ENCODE data around the gene SLC8B1. TPM values are rescaled to one million over a fixed set of nuclear protein-coding genes. Genes with fewer than 3 reads are reported as not detected.

The SLC8B1 gene
- total and polyA plus RNA-seq, 2 donors (not counting 3 experiments of a cell fraction or from before 2014, with no cell fraction given), result 29.9 to 45.4 TPM

- H4K20me1 ChIP-seq (replicated peaks; ENCODE audit: control insufficient read depth, extremely low read depth, insufficient read depth, low read length), result no peaks in the 10 kb centered on the region
- no peaks in the 10 kb centered on the region for H3K79me2 ChIP-seq (ENCODE audit: control insufficient read depth, insufficient read depth, low read length)
- no peak overlapping the region for H3K4me3 ChIP-seq (replicated peaks in 1 of 3; ENCODE audit: insufficient read depth in 1 of 3, low read depth in 1 of 3, low read length in 3 of 3)
- H3K4me1 ChIP-seq (ENCODE audit: control insufficient read depth, extremely low read depth, insufficient read depth, low read length), result no peaks in the 10 kb centered on the region
- CTCF ChIA-PET, result interaction anchor here (1.3 to 2.6 kb wide), 2 partner anchors 76 to 77 kb away, joined by 3 to 7 read pairs; no protein-coding TSS in a partner anchor
- no peak overlapping the region for H2AFZ ChIP-seq (ENCODE audit: low read depth, low read length)
- H3K27ac ChIP-seq (ENCODE audit: insufficient read depth, low read depth, low read length), result no peak overlapping the region
- FAIRE-seq (no peak), DNase-seq (ENCODE audit: low read depth, low spot score) (no peak)
- intact Hi-C loops (cut with micrococcal nuclease), result no loop called here
- H3K9me1 ChIP-seq (replicated peaks; ENCODE audit: control insufficient read depth, extremely low read depth, insufficient read depth, low read length), result no peaks in the 10 kb centered on the region
- H3K36me3 ChIP-seq (ENCODE audit: control insufficient read depth in 2 of 2, extremely low read depth in 1 of 2, insufficient read depth in 2 of 2, low read length in 2 of 2), result no peaks in the 10 kb centered on the region
- no peak overlapping the region for H3K4me2 ChIP-seq (ENCODE audit: insufficient read depth, low read length)
- no peaks in the 10 kb centered on the region for H3K27me3 ChIP-seq (ENCODE audit: control insufficient read depth in 2 of 2, insufficient read depth in 2 of 2, low read length in 2 of 2)
- POLR2A ChIA-PET, result no interaction called here
- no peak for TF ChIP-seq FOS (IDR thresholded peaks at IDR 0.05; ENCODE audit: borderline replicate concordance, insufficient read depth, low read length)
- no peak for TF ChIP-seq MAX (IDR thresholded peaks at IDR 0.05; ENCODE audit: insufficient read depth, insufficient read length)
- H3K9ac ChIP-seq (replicated peaks; ENCODE audit: extremely low read depth, insufficient read depth, low read length), result no peak overlapping the region
- H3K9me3 ChIP-seq (replicated peaks; ENCODE audit: control insufficient read depth, insufficient read depth, low read length), result no peaks in the 10 kb centered on the region
- BruUV-seq (replicated peaks), result no TSS peak
- dilution Hi-C loops (cut with MboI; ENCODE audit: extremely low pct_ligation_motif_present, low sequenced_read_pairs), result no loop called here
Measured at GRCh38 chr12:113348849-113349536, 14.1 kb upstream of the SLC8B1 start.

DNA sequence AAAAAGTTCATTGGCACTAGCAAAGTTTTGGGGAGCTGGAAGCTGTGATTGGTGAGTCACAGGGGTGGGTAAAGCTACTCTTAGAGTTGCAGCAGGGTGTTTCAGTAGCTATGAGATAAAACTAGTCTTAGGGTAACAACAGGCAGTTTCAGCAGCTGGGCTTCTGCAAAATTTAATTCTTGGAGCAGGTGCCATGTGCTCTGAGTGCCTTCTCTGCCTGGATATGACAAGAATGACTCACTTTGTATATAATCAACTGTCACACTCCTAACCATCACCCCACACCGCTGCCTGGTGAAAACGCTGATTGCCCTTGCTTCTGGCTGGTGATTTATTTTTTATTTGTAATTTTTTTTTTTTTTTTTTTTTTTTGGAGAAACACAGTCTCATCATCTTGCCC, 13.0 kb upstream of the SLC8B1 start:
- Histone ChIP-seq H3K4me1 (ENCODE audit: control insufficient read depth, extremely low read depth, insufficient read depth, low read length) (no peaks in the 10 kb centered on the region), H3K9me1 (replicated peaks; ENCODE audit: control insufficient read depth, extremely low read depth, insufficient read depth, low read length) (no peaks in the 10 kb centered on the region), H3K9ac (replicated peaks; ENCODE audit: extremely low read depth, insufficient read depth, low read length) (no peak overlapping the region), H3K27ac (ENCODE audit: insufficient read depth, low read depth, low read length) (no peak overlapping the region), H3K4me3 (replicated peaks in 1 of 3; ENCODE audit: insufficient read depth in 1 of 3, low read depth in 1 of 3, low read length in 3 of 3) (no peak overlapping the region), H3K27me3 (ENCODE audit: control insufficient read depth in 2 of 2, insufficient read depth in 2 of 2, low read length in 2 of 2) (no peaks in the 10 kb centered on the region), H3K4me2 (ENCODE audit: insufficient read depth, low read length) (no peak overlapping the region), H4K20me1 (replicated peaks; ENCODE audit: control insufficient read depth, extremely low read depth, insufficient read depth, low read length) (no peaks in the 10 kb centered on the region), H2AFZ (ENCODE audit: low read depth, low read length) (no peak overlapping the region), H3K36me3 (ENCODE audit: control insufficient read depth in 2 of 2, extremely low read depth in 1 of 2, insufficient read depth in 2 of 2, low read length in 2 of 2) (no peaks in the 10 kb centered on the region), H3K79me2 (ENCODE audit: control insufficient read depth, insufficient read depth, low read length) (no peaks in the 10 kb centered on the region), H3K9me3 (replicated peaks; ENCODE audit: control insufficient read depth, insufficient read depth, low read length) (no peaks in the 10 kb centered on the region)
- FAIRE-seq (no peak), DNase-seq (ENCODE audit: low read depth, low spot score) (no peak)
- BruUV-seq (replicated peaks), result no TSS peak
- intact Hi-C loops (cut with micrococcal nuclease) (no loop called here), dilution Hi-C loops (cut with MboI; ENCODE audit: extremely low pct_ligation_motif_present, low sequenced_read_pairs) (no loop called here)
- TF ChIP-seq MYC (IDR thresholded peaks at IDR 0.05; ENCODE audit: low read depth, low read length), result no peak
- TF ChIP-seq FOS (IDR thresholded peaks at IDR 0.05; ENCODE audit: borderline replicate concordance, insufficient read depth, low read length), result no peak
- no peak for TF ChIP-seq CTCF (IDR thresholded peaks at IDR 0.05; ENCODE audit: extremely low read depth in 1 of 2, insufficient read depth in 1 of 2, low read depth in 1 of 2, low read length in 2 of 2)
- no peak for TF ChIP-seq EZH2 (IDR thresholded peaks at IDR 0.05; ENCODE audit: borderline replicate concordance, low read depth, low read length, severe bottlenecking)
- no peak for TF ChIP-seq JUN (IDR thresholded peaks at IDR 0.05; ENCODE audit: borderline replicate concordance, insufficient read depth, insufficient read length, low read depth)
- no peak for TF ChIP-seq MAX (IDR thresholded peaks at IDR 0.05; ENCODE audit: insufficient read depth, insufficient read length)
- no peak for TF ChIP-seq POLR2A (IDR thresholded peaks at IDR 0.05; ENCODE audit: low read depth, low read length)
- ChIA-PET CTCF (interaction anchor here (2.6 kb wide), 1 partner anchor 77 kb away, joined by 7 read pairs; no protein-coding TSS in a partner anchor), POLR2A (no interaction called here)
